Peyer's patch (tissue), 4 donors: ENCODE data around the gene ARMH4.

ENCODE experiments used
- CTCF ChIP-seq, 6 experiments: fragments of 450-650 bp in 4 of 6; fragments of 200-600 bp in 2 of 6; sonication (generic) in 1 of 6; IDR thresholded peaks; one replicate each; pipeline ENCODE4 v1.5.1; 2017 to 2019; ENCODE audit warnings: antibody characterized with exemption in 6 of 6, mild to moderate bottlenecking in 3 of 6, moderate library complexity in 1 of 6
- POLR2A ChIP-seq, 2 donors: fragments of 450-650 bp; IDR thresholded peaks; one replicate each; pipeline ENCODE4 v1.5.1; 2017; ENCODE audit warnings: antibody characterized with exemption in 2 of 2, mild to moderate bottlenecking in 2 of 2, moderate library complexity in 2 of 2

GRCh38 chr14:58091883-58092630 lies 60.0 kb downstream of the ARMH4 start:
- TF ChIP-seq CTCF (IDR thresholded peaks at IDR 0.05): no peak
- TF ChIP-seq POLR2A (IDR thresholded peaks at IDR 0.05): no peak
